Adrenal gland (tissue), 5 donors: Measurements from ENCODE around the gene FOXO3.
"Not testable (repeated sequence)": the region's sequence is repeated elsewhere in the genome, so short reads cannot be mapped to it uniquely, and the experiment has no call there.

Experiments
- POLR2A ChIP-seq, 2 donors: fragments of 450-650 bp; IDR thresholded peaks; one replicate each; pipeline ENCODE4 v1.6.1; 2017; ENCODE audit warnings: antibody characterized with exemption in 2 of 2, mild to moderate bottlenecking in 2 of 2, moderate library complexity in 1 of 2
- TF ChIP-seq, protein P1 (sequence below), 6 experiments: fragments of 450-650 bp in 4 of 6; fragments of 200-600 bp in 2 of 6; sonication (generic) in 1 of 6; IDR thresholded peaks; 1 replicate in 5 of 6; 2 replicates in 1 of 6; pipeline versions ENCODE4 v1.5.1 to v1.8.0; 2016 to 2021; ENCODE audit warnings: antibody characterized with exemption in 6 of 6, mild to moderate bottlenecking in 2 of 6, moderate library complexity in 1 of 6
- donor health status: DM: no; HTN: no; CAD: no.

DNA sequence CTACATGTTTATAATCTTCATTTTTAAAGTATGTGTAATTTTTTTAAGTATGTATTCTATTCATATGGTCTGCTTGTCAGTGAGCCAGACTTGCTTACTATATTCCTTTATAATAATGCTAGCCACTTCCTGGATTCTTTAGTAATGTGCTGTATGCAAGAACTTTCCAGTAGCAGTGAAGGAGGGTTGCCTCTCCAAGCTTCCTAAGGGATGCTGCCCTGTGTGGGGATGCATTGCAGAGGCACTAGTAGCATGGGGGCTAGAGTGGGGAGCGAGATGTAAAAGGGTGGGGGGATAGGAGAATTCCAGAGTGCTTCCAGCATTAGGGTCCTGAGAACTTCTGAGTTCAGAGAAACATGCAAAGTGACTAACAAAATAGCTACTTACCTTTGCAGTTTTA, 121.0 kb downstream of the FOXO3 start:
- TF ChIP-seq, protein P1, sequence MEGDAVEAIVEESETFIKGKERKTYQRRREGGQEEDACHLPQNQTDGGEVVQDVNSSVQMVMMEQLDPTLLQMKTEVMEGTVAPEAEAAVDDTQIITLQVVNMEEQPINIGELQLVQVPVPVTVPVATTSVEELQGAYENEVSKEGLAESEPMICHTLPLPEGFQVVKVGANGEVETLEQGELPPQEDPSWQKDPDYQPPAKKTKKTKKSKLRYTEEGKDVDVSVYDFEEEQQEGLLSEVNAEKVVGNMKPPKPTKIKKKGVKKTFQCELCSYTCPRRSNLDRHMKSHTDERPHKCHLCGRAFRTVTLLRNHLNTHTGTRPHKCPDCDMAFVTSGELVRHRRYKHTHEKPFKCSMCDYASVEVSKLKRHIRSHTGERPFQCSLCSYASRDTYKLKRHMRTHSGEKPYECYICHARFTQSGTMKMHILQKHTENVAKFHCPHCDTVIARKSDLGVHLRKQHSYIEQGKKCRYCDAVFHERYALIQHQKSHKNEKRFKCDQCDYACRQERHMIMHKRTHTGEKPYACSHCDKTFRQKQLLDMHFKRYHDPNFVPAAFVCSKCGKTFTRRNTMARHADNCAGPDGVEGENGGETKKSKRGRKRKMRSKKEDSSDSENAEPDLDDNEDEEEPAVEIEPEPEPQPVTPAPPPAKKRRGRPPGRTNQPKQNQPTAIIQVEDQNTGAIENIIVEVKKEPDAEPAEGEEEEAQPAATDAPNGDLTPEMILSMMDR (IDR thresholded peaks at IDR 0.05): not testable (repeated sequence)
- not testable (repeated sequence) for TF ChIP-seq POLR2A (IDR thresholded peaks at IDR 0.05)
